Peyer's patch (tissue), 4 donors: Measurements from ENCODE around the gene ALX3. TPM values are rescaled to one million over a fixed set of nuclear protein-coding genes. Genes with fewer than 3 reads are reported as not detected.
"Not testable (repeated sequence)": the region's sequence is repeated elsewhere in the genome, so short reads cannot be mapped to it uniquely, and the experiment has no call there.

Experiments used
- DNase-seq, 3 donors: peaks; one replicate each; pipeline ENCODE4 v3.0.0-alpha.2; 2017 to 2019
- H3K27ac ChIP-seq, 4 donors: fragments of 200-600 bp; sonication (generic); one replicate each; pipeline ENCODE4 v1.5.1; 2016 to 2019
- H3K27me3 ChIP-seq, 2 donors: fragments of 200-600 bp; sonication (generic); one replicate each; pipeline ENCODE4 v1.5.1; 2019
- H3K36me3 ChIP-seq, 3 donors: fragments of 200-600 bp; sonication (generic); one replicate each; pipeline ENCODE4 v1.5.1; 2016 to 2019
- H3K4me1 ChIP-seq, 4 donors: fragments of 200-600 bp; sonication (generic); one replicate each; pipeline ENCODE4 v1.5.1; 2016 to 2019
- H3K4me3 ChIP-seq, 4 donors: fragments of 200-600 bp; sonication (generic); 1 replicate in 3 of 4; 2 replicates in 1 of 4; pipeline ENCODE4 v1.5.1; 2016 to 2019; ENCODE audit warnings: mild to moderate bottlenecking in 1 of 4
- H3K9me3 ChIP-seq, 4 donors: fragments of 200-600 bp; sonication (generic); one replicate each; pipeline ENCODE4 v1.5.1; 2016 to 2019; ENCODE audit warnings: mild to moderate bottlenecking in 1 of 4
- POLR2A ChIP-seq, 2 donors: fragments of 450-650 bp; IDR thresholded peaks; one replicate each; pipeline ENCODE4 v1.5.1; 2017; ENCODE audit warnings: antibody characterized with exemption in 2 of 2, mild to moderate bottlenecking in 2 of 2, moderate library complexity in 2 of 2
- total RNA-seq, 4 donors: library from RNA; depleted of rRNA; stranded (reverse); fragments of >200 nt; gene quantifications; one replicate each; pipeline ENCODE4 v1.1.0, GENCODE V29; 2016
- TF ChIP-seq, protein P1 (sequence below), 6 experiments: fragments of 450-650 bp in 4 of 6; fragments of 200-600 bp in 2 of 6; sonication (generic) in 1 of 6; IDR thresholded peaks; one replicate each; pipeline ENCODE4 v1.5.1; 2017 to 2019; ENCODE audit warnings: antibody characterized with exemption in 6 of 6, mild to moderate bottlenecking in 3 of 6, moderate library complexity in 1 of 6

The ALX3 gene
- total RNA-seq, 4 donors from 2014 or later = not detected

DNA sequence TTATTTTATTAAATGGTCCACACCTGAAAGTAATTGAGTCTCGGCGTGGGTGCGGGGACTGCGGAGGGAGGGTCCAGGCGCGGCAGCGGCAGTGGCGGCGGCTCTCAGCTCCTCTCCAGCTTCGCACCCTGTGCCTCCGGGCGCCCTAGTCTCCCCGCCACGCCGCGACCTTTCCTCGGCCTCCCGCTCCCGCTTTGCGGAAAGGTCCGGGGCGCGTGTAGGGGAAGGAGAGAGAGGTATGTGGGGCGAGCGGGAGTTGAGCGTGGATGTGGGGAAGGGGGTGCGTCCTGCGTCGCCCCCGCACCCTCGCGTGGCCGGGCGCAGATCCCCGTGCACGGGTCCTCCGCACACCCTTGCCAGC, 13.4 kb upstream of the ALX3 start:
- no peak for TF ChIP-seq POLR2A (IDR thresholded peaks at IDR 0.05)
- TF ChIP-seq, protein P1, sequence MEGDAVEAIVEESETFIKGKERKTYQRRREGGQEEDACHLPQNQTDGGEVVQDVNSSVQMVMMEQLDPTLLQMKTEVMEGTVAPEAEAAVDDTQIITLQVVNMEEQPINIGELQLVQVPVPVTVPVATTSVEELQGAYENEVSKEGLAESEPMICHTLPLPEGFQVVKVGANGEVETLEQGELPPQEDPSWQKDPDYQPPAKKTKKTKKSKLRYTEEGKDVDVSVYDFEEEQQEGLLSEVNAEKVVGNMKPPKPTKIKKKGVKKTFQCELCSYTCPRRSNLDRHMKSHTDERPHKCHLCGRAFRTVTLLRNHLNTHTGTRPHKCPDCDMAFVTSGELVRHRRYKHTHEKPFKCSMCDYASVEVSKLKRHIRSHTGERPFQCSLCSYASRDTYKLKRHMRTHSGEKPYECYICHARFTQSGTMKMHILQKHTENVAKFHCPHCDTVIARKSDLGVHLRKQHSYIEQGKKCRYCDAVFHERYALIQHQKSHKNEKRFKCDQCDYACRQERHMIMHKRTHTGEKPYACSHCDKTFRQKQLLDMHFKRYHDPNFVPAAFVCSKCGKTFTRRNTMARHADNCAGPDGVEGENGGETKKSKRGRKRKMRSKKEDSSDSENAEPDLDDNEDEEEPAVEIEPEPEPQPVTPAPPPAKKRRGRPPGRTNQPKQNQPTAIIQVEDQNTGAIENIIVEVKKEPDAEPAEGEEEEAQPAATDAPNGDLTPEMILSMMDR (IDR thresholded peaks at IDR 0.05) = no peak
- peaks cover 0 to 15% (median 3%) of the 10 kb centered on the region in 4 donors for H3K4me1 ChIP-seq
- H3K9me3 ChIP-seq = no peaks in the 10 kb centered on the region
- peaks cover 0 to 8% of the 10 kb centered on the region in 2 donors for H3K27me3 ChIP-seq
- no peaks in the 10 kb centered on the region for H3K36me3 ChIP-seq
- H3K4me3 ChIP-seq = peak overlapping the region; percentile 36 to 74 (median 65)
- DNase-seq = no peak
- H3K27ac ChIP-seq = peak overlapping the region; percentile 11 to 74 (median 57)

DNA sequence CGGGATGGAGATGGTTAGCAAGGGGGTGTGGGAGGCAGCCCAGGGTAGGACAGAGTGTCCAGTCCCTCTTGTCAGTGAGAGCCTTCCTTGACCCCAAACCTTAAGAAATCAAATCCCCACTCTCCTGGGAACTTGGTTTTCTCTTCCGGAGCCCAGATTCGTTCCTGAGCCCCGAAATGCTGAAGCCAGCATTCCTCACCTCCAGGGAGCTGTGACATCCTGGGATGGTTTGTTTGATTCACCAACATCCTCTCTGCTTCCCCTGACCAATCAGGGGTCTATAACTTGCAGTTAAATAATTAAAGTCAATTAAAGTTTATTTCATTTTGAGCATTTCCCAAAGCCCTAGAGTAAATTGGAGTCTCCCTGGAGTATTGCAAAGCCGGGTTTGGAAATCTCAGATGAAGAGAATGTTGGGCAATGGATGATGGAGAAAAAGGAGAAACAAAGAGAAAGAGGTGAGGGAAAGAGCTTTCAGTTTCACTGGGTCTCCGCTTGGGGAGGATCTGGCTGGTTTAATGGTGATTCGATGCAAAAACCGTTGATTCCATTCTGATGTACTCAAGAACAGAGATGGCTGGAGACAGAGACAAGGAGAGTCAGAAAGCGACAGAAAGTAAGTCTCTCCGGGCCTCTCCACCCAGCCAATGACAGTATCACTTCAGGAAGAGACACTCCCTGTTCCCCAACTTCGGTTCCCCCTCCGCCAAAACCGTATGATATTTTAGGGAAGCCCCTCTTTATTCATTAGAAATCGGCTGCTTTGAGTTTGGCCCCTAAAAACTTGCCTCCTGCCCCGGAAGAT, 12.8 kb upstream of the ALX3 start:
- DNase-seq = no peak
- Histone ChIP-seq H3K27me3 (peaks cover 0 to 8% of the 10 kb centered on the region in 2 donors), H3K4me1 (peaks cover 0 to 15% (median 3%) of the 10 kb centered on the region in 4 donors), H3K9me3 (no peaks in the 10 kb centered on the region), H3K27ac (peak overlapping the region in 2 of 4 donors; percentile 51 to 74), H3K4me3 (peak overlapping the region; percentile 36 to 74 (median 65)), H3K36me3 (no peaks in the 10 kb centered on the region)
- TF ChIP-seq, protein P1 (IDR thresholded peaks at IDR 0.05) = no peak
- TF ChIP-seq POLR2A (IDR thresholded peaks at IDR 0.05) = no peak

DNA sequence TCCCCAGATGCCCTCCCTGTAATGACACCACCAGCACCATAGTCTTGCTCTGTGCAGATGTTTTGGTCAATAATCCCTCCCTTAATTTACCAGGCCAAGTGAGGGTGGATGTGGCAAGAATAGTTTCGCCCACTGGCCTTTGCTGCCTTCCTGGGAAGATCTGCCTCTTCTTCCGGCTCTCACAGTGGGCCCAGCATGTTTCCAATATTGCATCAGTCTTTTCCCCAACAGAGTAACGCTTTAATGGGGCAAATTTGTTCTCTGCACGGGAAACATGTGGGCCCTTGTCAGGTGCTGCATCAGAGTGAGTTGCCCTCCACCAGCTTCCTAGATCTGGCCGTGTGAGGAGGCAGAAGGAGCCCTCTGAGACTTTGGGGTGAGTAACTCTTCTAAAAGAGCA, 12.0 kb upstream of the ALX3 start:
- H3K27me3 ChIP-seq = peaks cover 0 to 8% of the 10 kb centered on the region in 2 donors
- H3K9me3 ChIP-seq = no peaks in the 10 kb centered on the region
- DNase-seq = no peak
- peaks cover 0 to 15% (median 3%) of the 10 kb centered on the region in 4 donors for H3K4me1 ChIP-seq
- no peak overlapping the region for H3K4me3 ChIP-seq
- no peak overlapping the region for H3K27ac ChIP-seq
- H3K36me3 ChIP-seq = no peaks in the 10 kb centered on the region
- no peak for TF ChIP-seq POLR2A (IDR thresholded peaks at IDR 0.05)
- TF ChIP-seq, protein P1 (IDR thresholded peaks at IDR 0.05) = no peak

DNA sequence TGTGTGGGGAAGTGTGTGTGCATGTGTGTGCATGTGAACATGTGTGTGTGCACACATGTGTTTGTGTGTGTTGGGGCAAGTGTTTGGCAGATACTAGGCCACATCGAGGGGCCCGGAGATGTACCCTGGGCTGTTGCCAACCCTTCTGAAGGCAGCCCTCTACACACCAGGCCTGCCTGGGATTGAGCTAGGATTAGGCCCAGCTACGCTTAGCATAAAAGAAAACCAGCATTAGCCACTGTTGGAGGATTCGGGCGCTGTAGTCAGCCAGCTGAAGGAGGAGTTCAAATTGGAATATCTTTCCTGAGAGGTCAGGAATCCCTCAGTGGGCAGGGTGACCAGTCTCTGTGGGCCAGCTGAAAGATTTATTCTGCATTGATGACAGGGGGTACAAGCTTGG, 10.6 kb upstream of the ALX3 start:
- Histone ChIP-seq H3K27ac (no peak overlapping the region), H3K4me3 (no peak overlapping the region), H3K27me3 (peaks cover 0 to 8% of the 10 kb centered on the region in 2 donors), H3K36me3 (no peaks in the 10 kb centered on the region), H3K4me1 (peaks cover 0 to 15% (median 3%) of the 10 kb centered on the region in 4 donors), H3K9me3 (no peaks in the 10 kb centered on the region)
- DNase-seq = no peak
- no peak for TF ChIP-seq POLR2A (IDR thresholded peaks at IDR 0.05)
- TF ChIP-seq, protein P1 (IDR thresholded peaks at IDR 0.05) = no peak

DNA sequence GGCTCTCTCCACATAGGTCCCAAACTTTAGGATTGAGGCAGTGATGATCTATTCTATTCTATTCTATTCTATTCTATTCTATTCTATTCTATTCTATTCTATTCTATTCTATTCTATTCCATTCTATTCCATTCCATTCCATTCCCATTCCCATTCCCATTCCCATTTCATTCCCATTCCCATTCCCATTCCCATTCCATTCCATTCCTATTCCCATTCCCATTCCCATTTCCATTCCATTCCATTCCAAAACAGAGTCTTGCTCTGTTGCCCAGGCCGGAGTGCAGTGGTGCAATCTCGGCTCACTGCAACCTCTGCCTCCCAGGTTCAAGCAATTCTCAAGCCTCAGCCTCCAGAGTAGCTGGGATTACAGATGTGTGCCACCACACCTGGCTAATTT, 9.5 kb upstream of the ALX3 start:
- H3K36me3 ChIP-seq, H3K27me3 ChIP-seq, H3K9me3 ChIP-seq, DNase-seq, H3K27ac ChIP-seq, H3K4me3 ChIP-seq: not testable (repeated sequence)
- peaks cover 0 to 15% (median 3%) of the 10 kb centered on the region in 4 donors for H3K4me1 ChIP-seq

DNA sequence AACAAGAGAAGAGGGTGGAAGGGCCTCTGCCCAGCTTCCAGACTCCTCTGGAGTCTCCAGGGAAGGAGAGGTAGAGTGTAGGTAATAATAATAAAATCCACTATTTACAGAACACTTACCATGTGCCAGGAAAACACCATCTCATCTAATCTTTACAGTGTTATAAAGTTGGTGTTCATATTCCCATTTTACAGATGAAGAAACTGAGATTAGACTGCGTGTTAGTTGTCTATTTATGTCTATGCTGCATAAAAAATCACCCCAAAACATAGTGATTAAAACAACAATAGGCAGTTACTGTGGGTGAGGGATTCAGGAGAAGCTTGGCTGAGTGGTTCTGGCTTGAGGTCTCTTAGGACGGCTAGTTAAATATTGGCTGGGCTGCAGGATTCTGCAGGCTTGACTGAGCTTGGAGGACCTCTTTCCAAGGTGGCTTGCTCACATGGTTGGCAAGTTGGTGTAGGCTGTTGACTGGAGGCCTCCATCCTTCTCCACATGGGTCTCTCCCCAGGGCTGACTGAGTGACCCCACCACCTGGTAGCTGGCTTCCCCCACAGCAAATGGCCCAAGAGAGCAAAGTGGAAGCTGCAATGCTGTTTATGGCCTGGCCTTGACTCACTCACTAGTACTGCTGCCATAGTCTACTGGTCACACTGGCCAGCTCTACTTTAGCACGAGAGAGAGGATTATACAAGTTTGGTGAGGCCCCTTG, 6.5 kb upstream of the ALX3 start:
- H3K4me3 ChIP-seq = no peak overlapping the region
- H3K9me3 ChIP-seq = no peaks in the 10 kb centered on the region
- no peaks in the 10 kb centered on the region for H3K36me3 ChIP-seq
- H3K4me1 ChIP-seq = no peaks in the 10 kb centered on the region
- no peaks in the 10 kb centered on the region for H3K27me3 ChIP-seq
- TF ChIP-seq, protein P1 (IDR thresholded peaks at IDR 0.05) = no peak
- no peak for TF ChIP-seq POLR2A (IDR thresholded peaks at IDR 0.05)
- no peak for DNase-seq
- no peak overlapping the region for H3K27ac ChIP-seq
